ENCODE measurements around the gene RNF126.
"Not testable (repeated sequence)": the region's sequence is repeated elsewhere in the genome, so short reads cannot be mapped to it uniquely, and the experiment has no call there.

The RNF126 gene

DNA sequence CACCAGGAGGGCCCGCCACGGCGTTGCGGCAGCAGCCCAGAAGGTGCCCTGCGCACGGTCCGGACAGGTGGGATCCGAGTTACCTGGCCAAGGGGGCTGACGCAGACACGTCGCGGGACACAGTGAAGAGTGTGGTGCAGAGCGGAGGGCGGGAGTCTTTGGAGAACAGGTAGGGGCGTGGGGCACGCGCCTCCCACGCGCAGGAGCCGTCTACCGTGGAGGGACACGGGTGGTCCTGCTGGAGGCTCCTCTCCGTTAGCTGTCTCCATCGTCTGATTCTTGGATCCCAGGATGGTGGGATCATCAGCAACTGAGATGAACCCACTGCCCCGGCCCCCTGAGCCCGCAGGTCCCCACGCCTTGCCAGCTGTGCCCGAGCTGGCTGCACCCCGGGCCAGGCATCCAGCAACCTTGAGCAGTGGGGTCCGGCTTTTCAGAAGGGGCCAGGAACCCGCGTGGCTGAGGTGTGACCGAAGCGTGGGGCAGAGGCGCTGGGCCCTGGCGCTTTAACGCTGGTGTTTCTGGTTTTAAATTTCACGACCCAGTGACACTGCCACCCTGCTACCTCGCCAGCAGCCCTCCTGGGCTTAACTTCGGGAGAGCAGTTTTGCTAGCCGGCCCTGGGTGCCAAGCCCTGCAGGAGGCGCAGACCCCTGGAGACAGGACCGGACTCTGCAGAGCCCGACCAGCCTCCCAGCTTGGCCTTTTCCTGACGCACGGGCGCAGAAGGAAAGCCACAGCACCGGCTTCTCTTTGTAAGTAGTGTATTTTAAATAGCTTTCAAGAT is 16.0 kb downstream of the RNF126 start:
- no peak for DNase-seq (ENCODE audit: low read depth in 2 of 2)

DNA sequence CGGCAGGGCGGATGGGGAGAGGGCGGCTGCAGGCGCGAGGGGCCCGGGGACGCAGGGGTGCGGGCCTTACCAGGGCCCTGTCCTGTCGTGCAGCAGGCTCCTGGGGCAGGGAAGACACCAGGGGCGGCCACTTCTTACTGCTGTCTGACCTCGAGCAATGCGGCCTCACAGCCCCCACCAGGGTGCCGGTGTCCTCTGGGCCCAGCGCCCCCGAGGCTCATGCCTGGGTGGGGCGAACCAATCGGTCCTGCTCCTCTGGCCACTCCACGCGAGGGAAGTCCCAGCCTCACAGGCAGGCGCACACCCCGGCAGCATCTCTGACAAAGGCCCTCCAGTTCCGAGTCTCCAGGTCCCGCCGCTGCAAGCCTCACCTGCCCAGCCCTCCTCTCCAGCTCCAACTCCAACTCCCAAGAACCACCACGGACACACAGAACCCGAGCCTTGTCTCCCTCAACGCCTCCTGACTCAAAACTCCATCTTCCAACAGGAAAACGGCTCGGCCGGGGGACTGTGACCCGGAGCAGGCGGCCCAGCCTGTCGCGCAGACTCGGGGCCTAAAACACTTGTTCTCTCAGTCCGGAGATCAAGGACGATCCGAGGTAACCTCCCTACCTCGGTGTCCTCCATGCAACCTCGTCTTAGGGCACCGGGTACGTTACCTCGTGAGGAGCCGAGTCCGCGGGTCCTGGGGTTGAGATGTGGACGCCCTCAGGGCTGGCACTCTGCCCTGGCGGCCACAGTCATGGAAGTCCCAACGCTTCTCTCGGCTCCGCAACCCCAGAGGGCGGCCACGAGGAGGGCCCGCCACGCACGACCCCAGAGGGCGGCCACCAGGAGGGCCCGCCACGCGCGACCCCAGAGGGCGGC is 16.9 kb downstream of the RNF126 start:
- DNase-seq (ENCODE audit: low read depth in 2 of 2), result no peak

DNA sequence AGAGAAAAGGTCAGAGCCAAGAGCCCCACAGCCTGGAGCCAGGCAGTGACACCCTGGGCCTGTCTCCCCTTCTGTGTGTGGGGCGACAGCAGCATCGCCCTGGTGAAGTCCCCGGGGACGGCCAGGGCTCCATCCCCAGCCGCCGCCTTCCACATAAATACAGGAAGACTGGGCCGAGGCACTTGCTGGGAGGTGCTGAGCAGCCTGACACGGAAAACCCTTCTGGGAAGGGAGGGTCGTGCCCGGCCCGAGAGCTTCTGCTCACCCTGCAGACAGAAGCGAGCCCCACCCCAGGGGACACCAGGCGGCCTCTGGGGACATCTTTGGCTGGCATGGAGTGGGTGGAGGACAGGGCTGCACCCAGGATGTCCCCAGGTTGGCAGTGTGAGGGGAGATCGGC is 18.2 kb downstream of the RNF126 start:
- DNase-seq (ENCODE audit: low read depth in 2 of 2), result no peak

DNA sequence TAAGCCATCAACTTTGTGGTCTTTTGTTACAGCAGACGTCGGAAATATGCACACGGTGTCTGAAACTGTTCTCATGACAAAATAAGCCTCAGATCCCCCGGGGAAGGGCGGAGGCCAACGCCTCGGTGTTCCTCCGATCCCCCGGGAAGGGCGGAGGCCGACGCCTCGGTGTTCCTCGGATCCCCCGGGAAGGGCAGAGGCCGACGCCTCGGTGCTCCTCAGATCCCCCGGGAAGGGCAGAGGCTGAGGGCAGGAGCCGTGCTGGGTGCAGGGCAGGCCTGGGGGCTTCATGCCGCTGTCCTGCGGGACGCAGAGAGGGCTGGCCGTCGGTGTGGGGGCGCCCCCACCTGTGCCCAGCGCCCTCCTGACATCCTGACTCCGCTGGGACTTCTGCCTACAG is 18.7 kb downstream of the RNF126 start:
- no peak for DNase-seq (ENCODE audit: low read depth in 2 of 2)

DNA sequence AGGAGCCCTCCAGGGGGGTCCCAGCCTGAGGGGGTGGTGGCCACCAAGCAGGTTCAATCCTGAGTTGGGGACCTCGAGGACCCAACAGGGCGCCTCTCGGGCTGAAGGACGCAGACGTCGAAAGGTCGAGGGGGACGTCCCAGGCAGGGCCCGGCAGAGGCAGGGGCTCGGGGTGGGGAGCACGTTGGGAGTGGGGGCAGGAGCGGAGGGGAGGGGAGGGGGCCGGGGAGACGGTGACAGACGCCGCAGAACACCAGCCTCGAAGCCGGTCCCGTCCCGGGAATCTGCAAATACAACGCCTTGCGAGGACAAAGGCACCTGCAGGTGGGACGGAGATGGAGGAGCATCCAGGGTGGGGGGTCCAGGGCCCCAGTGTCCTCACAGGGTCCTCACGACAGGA is 19.3 kb downstream of the RNF126 start:
- no peak for DNase-seq (ENCODE audit: low read depth in 2 of 2)

DNA sequence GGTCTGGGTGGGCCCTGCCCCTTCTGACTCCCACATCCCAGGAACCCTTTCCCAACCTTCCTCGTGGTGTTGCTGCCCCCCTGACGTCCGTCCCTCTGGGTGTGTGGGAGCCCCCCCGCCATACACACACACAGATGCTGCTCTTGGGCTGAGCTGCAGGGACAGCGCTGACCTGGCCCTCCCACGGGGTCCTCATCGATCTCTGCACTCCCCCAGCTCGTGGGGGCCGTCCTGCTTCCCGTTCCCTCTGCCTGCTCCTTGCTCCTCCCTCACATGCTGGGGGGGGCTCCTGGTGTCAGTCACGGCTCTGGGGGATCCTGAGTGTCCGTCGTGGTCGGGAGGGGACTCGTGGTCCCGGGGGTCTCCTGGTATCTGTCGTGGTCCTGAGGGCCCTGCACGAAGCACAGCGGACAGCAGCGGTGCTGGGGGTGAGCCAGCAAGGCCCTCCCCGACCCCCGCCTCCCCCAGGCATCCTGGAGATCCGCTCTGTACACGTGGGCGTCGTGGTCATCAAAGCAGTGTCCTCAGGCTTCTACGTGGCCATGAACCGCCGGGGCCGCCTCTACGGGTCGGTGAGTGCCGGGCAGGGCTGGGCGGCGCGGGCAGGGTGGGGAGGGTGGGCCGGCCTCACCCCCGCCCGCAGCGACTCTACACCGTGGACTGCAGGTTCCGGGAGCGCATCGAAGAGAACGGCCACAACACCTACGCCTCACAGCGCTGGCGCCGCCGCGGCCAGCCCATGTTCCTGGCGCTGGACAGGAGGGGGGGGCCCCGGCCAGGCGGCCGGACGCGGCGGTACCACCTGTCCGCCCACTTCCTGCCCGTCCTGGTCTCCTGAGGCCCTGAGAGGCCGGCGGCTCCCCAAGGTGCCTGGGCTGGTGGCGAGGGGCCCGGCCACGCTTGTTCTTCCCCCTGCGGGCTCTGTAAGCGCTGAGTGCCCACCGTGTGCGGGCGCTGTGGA is 20.0 kb downstream of the RNF126 start:
- no peak for DNase-seq (ENCODE audit: low read depth in 2 of 2)

DNA sequence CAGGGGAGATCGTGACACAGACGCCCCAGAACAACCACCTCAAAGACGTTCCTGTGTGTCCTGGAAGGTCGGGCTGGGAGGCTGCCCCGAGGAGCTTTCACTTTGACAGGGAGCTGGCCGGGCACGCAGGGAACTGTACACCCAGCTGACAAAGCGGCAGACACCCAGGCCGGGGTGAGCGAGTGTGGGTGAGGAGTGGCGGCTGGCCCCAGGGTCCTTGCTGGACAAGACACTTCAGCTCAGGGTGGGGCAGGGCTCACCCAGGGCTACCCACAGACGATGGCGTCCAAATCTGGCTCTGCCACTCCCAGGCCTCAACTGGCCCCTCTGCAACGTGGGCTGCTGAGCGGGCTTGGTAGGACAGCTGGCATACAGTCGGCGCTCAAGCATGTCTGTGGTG is 21.3 kb downstream of the RNF126 start:
- DNase-seq (ENCODE audit: low read depth in 2 of 2), result no peak

DNA sequence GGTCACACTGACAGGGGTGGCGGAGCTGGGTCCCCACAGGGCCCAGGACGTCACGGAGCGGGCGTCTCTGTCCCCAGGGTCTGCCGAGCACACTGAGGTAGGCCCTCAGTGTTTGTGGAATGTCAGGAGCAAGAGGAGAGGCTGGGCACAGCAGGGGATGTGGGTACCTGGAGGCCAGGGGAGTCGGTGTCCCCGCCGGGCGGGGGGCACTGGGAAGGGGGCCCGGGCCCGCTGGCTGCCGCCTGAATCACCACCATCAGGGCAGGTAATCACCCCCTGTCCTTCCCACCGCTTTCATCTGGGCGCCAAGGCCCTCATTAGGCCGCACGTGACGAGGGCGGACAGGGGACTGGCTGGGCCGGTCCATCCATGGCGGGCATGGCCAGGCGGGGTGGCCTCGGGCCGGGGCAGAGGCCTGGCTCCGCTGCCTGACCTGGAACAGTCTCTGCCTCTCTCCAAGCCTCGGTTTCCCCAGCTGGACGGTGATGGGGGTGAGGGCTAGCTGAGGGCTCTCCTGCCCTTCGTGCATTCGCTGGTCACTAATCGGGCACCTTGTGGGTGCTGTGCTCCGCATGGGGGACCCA is 22.3 kb downstream of the RNF126 start:
- DNase-seq (ENCODE audit: low read depth in 2 of 2), result no peak

DNA sequence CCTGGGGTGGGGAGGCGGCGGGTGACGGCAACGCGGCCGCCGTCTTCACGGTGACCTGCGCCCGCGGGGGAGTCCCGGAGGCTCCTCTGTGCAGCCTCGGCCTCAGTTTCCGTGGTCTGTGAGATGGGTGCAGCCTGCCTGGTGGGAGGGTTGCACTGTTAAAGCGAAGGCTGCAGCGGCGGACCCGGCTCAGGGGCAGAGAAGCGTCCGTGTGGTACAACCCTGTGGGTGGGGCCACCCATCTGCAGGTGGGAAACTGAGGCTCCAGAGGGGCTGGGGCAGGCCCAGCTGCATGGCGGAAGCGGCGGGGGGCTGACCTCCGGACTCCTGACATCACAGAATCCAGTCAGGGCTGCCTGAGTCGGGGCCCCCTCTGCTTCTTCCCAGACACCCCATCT is 22.9 kb downstream of the RNF126 start:
- DNase-seq (ENCODE audit: low read depth in 2 of 2), result no peak

DNA sequence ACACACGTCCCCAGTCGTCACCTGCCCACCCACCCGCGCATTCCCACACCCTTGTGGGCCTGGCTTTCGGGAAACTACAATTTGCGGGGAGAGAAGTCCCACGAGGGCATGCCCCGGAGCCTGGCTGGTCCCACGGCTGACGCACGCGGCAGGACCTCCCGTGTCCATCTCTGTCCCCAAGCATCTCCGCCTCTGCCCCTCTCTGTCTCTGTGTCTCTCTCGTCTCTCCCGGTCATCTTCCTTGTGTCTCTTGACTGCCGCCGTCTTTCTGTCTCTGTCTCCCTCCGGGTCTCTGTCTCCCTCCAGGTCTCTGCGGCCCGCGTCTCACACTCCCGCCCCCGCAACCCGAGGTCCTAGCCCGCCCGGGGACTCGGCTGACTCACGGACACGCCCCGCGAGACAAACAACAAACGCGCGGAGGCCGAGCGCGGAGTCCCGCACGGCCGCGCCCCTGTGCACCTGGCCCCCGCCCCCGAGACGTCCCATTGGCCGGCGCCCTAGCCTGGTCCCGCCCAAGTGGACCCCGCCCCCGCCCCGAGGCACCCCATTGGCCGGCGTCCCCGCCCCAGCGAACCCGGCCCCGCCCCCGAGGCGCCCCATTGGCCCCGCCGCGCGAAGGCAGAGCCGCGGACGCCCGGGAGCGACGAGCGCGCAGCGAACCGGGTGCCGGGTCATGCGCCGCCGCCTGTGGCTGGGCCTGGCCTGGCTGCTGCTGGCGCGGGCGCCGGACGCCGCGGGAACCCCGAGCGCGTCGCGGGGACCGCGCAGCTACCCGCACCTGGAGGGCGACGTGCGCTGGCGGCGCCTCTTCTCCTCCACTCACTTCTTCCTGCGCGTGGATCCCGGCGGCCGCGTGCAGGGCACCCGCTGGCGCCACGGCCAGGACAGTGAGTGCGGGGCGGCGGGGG is 23.5 kb downstream of the RNF126 start, which contains the start of gene FGF22:
FGF22 (plus strand) TSS at position 627 of the 908 bp plus-strand sequence; CDS start at position 674, 47 bp downstream.
- DNase-seq (ENCODE audit: low read depth in 2 of 2), result peak; percentile 88 to 96

DNA sequence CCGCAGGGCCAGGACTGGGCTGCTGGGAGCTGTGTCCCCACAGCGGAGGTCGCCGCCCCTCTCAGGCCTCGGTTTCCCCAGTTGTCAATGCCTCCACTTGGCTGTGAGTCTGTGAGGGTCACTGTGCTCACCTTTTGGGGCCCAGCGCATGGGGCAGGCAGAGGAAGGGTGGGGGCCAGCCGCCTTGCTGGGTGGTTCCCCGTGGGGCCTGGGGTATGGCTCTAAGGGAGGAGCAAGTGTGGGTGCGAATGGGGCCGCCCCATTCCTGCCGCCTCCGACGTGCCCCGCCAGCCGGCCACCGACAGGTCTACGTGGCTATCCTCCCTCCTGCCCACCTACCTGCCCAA is 24.1 kb downstream of the RNF126 start:
- no peak for DNase-seq (ENCODE audit: low read depth in 2 of 2)

DNA sequence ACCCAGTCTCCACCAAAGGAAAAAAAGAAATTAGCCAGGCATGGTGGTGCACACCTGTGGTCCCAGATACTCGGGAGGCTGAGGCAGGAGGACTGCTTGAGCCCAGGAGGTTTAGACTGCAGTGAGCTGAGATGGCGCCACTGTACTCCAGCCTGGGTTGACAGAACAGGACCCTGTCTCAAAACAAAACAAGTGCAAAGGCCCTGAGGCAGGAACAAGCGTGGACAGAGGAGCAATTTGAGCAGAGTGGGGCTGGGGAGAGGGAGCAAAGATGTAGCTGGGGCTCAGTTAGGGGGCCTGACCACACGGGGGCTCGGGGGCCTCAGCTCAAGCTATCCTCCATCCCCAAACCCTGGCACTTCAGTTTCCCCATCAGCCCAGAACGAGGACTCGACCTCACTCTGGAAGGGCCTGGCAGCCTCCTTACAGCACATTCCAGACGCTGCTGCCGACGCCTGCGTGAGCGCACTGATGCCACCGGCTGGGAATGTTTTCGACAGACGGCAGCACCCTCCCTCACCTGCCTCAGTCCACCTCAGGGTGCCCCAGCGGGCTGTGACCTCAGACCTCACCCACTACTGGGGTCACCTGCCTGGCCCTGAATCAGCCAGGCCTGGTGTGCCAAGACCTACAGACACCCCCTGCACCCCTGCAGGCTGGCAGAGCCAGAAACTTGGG is 27.9 kb downstream of the RNF126 start:
- no peak for DNase-seq (ENCODE audit: low read depth in 2 of 2)

DNA sequence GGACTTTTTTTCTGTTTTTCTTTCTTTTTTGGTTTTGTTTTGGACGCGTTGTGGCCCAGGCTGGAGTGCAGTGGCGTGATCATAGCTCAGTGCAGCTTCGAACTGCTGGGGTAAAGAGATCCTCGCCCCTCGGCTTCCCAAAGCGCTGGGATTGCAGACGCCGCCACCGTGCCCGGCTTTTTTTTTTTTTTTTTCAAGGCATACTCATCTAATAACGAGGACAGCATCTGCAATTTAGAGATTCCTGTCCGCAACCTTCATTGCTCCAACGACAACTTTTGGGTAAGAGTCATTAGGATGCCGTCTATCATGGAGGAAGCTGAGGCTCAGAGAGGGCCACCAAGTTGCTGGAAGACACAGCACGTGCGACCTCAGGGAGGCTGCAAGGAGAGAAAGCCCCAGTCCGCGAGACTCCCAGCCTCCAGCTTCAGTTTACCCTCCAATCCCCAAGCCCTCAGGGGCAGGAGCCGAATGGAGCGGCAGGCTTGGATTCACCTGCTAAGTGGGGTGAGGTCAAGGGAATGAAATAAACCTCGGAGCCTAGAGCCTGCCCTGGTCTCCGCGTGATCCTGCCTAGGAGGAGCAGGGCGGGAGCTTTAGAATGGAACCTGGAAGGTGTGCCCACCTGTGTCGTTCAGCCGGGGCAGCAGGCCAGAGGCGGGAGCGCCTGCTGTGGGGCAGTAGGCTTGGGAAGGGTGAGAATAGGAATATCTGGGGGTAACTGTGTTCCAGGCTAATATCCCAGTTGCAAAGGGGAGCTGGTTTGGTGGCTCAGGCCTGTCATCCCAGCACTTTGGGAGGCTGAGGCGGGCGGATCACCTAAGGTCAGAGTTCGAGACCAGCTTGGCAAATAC is 29.0 kb downstream of the RNF126 start:
- DNase-seq (ENCODE audit: low read depth in 2 of 2), result no peak

DNA sequence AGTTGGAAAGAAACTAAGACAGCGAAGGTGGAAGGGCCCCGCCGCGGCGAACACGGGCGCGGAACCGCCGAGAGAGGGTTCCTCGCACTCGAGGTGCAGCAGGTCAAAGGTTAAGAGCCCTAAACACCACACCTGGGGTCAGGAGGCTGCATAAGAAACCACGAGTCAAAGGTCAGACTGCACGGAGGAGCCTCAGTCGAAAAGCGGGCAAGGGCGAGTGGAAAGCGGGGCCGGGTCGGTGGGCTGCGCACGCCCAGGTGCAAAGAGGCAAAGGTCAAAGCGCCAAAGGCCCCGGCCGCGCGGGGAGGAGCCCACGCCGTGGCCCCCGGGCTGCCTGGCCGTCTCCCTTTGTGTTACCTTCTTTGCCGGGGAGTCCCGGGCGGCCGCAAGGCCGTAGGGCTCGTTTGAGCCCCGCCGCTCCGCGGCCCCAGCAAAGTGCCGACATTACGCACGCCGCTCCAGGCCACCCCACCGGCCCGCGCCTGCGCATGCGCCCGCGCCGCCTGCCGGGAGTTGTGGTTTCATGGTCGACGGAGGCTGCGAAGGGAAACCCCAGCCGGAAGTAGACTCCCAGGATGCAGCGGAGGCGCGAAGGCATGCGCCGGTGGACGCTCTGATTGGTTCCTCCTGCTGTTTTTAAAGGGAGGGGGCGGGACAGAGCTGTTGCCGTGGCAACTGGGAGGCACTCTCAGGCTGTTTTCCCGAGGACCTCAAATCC is 29.8 kb downstream of the RNF126 start, which contains the start of gene POLRMT:
POLRMT (minus strand) TSS at position 470 of the 718 bp plus-strand sequence; CDS start at position 445, 25 bp downstream.
- DNase-seq (ENCODE audit: low read depth in 2 of 2), result peak; percentile 94

DNA sequence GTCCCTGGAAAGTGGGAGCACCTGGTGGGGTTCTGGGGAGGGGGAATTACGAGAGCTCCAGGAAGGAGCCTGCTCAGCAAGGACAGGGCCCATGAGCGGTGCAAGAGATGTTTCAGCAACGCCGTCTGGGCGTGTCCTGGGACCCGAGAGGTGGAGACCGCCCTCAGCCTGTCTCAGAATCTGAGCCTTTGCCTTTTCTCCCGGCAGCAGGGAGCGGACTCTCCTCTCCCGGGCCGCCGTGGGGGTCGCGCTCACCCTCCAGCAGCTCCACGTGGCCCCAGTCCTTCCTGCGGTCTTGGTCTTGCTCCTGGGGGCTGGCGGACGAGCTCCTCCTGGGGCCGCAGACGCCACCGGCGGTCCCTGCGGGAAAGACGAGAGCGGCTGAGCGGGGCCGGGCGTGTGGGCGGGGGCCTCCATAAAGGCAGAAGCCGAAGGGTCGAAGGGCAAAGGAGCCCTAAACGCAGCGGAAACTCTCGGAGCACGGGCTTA is 30.4 kb downstream of the RNF126 start:
- DNase-seq (ENCODE audit: low read depth in 2 of 2), result peak; percentile 39 to 40

DNA sequence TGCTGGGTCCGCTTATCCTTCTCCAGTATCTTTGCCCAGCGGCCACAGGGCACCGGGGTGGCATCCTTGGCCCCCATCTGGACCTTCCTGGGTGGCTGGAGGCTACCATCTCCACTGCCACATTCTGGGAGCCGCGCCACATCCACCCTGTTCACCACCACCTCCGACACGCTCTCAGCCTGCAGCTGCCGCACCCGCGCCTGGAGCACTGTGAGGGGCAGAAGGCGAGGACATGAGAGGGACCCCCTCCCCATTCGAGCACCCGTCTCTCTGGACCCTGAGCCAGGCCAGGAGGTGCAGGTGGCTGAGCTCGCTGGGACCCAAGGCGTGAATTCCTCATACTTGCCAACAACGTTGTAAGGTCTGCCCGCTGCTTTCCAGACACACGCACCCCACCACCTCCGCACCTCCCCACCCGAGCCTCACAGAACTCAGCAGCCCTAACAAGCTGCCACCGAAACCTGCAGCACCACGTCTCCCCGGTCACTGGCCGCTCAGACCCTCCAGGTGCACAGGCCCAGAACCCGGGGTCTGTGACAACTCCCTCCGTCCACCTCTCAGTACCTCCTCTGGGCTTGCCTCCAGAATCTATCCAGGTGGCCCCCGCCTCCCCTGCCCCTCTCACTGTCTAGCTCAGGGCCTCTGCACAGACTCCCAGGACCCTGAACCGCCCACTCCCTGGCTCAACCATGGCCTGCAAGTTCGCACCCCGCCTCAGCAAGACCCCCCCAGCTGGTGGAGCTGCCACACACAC is 32.9 kb downstream of the RNF126 start:
- no peak for DNase-seq (ENCODE audit: low read depth in 2 of 2)

DNA sequence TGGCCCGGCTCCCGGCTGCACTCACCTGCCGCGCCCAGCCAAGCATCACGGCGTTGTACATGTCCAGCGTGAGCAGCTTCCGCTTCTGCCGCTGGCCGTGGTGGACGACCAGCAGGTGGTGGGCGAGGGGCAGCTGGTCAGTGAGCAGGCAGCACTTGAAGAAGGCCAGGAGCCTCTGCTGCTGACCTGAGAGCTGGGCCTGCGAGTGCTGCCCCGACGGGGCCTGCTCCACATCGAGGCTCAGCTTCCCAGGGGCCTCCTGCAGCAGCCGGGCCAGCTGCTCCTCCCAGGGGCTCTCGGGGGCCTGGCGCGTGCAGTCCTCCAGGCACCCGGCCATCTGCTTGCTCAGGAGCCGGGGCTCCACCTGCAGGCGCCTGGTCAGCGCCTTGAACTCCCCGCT is 33.5 kb downstream of the RNF126 start:
- not testable (repeated sequence) for DNase-seq (ENCODE audit: low read depth in 2 of 2)
